Measurements from ENCODE around the gene DUSP2.

Gene DUSP2

GRCh38 chr2:96098900-96099590, 46.2 kb downstream of the DUSP2 start:
- peak in 1 of 2 experiments; percentile 1 for DNase-seq

- DNase-seq = peak in 1 of 2 experiments; percentile 2
Observed at GRCh38 chr2:96097951-96098823, 47.1 kb downstream of the DUSP2 start.

GRCh38 chr2:96097441-96097840, 47.8 kb downstream of the DUSP2 start:
- no peak for DNase-seq

GRCh38 chr2:96095116-96095636, 50.1 kb downstream of the DUSP2 start:
- DNase-seq = no peak

- DNase-seq = no peak
Observed at GRCh38 chr2:96093528-96093927, 51.7 kb downstream of the DUSP2 start.

Measured in activated CD4-positive, alpha-beta T cell treated with anti-CD3 and anti-CD28 coated beads, Interleukin-2, amount 50 U/mL, for 48 hours (primary cell).